KBM-7 (cell line): Measurements from ENCODE around the gene NR1D1.
"Not testable (repeated sequence)": the region's sequence is repeated elsewhere in the genome, so short reads cannot be mapped to it uniquely, and the experiment has no call there.

Experiments
- DNase-seq: peaks from one replicate; pipeline ENCODE4 v3.0.0-alpha.2; 2015
- in situ Hi-C: fragments of 300-500 bp; cut with MboI; formaldehyde crosslinking; loops from 2 replicates; pipeline ENCODE4 v1.14.3; 2020; ENCODE audit warnings: low sequenced_read_pairs, low pct_unique_long_range_greater_than_20kb, mixed read lengths

The NR1D1 gene

DNA sequence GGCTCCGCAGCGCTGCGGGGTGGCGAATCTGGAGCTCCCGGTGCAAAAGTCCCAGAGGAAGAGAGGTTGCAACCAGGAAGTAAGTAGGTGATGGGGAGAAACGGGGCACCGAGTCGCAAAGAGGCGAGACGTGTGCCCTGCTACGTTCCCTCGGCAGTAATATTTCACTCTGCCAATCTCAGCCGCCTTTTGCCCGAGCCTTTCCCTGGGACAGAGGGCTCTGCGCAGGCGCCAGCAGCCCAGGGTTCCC lies at the start of gene NR1D1:
Gene NR1D1, minus strand, starts transcription at position 171 of the 250 bp plus-strand sequence. CDS start 495 bp downstream, outside the sequence.
- in situ Hi-C loops, result no loop called here
- no peak for DNase-seq

GRCh38 chr17:40148527-40148926 lies 48.1 kb upstream of the NR1D1 start:
- in situ Hi-C loops, result no loop called here

DNA sequence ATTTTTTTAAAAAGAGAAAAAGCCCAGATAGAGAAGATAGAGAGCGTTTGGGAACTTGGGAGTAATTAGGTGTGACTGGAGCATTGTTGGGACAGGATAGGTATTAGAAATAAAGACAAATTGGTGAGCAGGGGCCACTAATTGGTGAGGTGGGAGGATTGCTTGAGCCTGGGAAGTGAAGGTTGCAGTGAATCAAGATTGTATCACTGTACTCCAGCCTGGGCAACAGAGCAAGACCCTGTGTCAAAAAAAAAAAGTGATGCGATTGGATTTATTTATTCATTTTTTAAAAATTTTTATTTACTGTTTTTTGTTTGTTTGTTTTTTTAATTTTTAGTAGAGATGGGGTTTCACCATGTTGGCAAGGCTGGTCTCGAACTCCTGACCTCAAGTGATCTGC lies 45.1 kb upstream of the NR1D1 start:
- in situ Hi-C loops, result no loop called here
- DNase-seq, result no peak

More at GRCh38 chr17:40148527-40148926, 48.1 kb upstream of the NR1D1 start:
- no peak for DNase-seq

DNA sequence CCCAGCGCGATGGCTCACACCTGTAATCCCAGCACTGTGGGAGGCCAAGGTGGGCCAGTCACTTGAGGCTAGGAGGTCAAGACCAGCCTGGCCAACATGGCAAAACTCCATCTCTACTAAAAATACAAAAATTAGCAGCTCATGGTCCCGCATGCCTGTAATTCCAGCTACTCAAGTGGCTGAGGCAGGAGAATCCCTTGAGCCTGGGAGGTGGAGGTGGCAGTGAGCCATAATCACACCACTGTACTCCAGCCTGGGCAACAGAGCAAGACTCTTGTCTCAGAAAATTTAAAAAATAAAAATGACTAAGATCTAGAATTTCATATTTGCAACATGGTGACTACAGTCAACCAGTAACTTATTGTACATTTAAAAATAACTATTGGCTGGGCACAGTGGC lies 42.8 kb upstream of the NR1D1 start:
- DNase-seq, in situ Hi-C loops: not testable (repeated sequence)

DNA sequence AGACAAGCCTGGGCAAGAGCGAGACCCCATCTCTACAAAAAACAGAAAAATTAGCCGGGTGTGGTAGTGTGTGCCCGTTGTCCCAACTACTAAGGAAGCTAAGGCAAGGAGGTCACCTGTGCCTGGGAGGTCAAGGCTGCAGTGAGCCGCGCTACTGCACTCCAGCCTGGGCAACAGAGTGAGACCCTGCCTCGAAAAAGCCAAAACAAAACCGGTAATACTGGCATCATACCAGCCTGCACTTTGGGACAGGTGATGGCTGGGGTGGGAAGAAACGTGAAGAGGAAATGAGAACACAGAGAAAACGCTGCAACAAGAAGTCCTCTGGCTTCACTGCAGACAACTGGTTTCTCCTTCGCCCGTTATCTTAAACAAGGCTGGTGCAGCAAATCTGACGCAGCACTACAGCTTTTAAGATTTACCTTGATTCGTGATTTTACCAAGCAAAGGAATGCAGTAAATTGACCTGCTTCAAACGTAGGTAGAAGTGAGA lies 39.2 kb upstream of the NR1D1 start:
- no peak for DNase-seq
- in situ Hi-C loops, result no loop called here

GRCh38 chr17:40135817-40136216 lies 35.4 kb upstream of the NR1D1 start:
- in situ Hi-C loops, result no loop called here

DNA sequence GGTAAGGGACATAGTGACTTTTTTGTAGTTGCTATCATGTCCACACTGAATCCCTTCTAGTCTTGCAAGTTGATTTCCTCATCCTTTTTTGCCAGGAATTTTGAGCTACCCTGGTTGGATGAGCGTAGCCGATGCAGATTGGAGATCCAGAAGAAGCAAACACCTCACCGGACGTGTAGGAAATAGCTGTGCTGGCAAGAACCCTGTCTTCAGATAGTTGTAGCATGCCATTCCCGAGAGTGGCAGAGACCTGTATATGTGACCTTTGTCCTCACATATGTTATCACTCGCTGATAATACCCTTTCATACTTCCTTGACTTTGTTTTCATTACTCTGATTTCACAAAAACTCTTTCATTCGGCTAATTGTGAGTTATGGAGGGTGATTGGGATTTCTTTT lies 33.8 kb upstream of the NR1D1 start:
- in situ Hi-C loops, result no loop called here
- no peak for DNase-seq

More at GRCh38 chr17:40135817-40136216, 35.4 kb upstream of the NR1D1 start:
- no peak for DNase-seq

DNA sequence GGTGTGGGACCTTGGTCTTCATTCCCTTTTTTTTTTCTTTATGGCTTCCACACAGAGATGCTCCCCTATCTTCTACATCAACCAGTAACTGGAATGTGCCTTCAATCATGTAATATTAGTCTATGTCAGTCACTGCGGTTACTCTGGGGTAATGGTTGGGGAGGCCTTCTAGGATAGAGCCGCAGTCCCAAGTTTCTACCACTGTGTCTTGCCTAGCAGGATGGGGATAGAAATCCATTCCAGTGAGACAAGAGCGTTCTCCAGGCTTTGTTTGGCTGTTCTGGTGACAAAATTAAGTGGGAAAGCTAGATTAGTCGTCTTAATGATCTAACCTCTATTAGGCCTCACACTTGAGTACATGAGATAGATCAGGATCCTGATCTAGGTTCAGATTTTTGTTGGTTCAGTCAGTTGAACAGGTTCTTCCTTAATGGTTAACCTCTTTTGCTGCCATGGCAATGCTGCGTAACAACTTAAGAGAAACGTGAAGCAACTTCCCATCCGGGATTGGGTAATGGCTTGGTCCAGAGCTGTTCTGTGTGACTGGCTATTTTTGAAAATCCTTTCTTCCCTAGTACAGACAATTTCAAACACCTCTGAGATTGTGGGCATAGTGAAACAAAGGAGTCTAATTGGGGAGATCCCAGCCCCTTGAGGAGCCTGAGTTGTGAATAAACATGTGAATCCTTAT lies 30.1 kb upstream of the NR1D1 start:
- DNase-seq, result no peak
- in situ Hi-C loops, result no loop called here

GRCh38 chr17:40129498-40129897 lies 29.1 kb upstream of the NR1D1 start:
- in situ Hi-C loops, result no loop called here
- DNase-seq, result no peak

DNA sequence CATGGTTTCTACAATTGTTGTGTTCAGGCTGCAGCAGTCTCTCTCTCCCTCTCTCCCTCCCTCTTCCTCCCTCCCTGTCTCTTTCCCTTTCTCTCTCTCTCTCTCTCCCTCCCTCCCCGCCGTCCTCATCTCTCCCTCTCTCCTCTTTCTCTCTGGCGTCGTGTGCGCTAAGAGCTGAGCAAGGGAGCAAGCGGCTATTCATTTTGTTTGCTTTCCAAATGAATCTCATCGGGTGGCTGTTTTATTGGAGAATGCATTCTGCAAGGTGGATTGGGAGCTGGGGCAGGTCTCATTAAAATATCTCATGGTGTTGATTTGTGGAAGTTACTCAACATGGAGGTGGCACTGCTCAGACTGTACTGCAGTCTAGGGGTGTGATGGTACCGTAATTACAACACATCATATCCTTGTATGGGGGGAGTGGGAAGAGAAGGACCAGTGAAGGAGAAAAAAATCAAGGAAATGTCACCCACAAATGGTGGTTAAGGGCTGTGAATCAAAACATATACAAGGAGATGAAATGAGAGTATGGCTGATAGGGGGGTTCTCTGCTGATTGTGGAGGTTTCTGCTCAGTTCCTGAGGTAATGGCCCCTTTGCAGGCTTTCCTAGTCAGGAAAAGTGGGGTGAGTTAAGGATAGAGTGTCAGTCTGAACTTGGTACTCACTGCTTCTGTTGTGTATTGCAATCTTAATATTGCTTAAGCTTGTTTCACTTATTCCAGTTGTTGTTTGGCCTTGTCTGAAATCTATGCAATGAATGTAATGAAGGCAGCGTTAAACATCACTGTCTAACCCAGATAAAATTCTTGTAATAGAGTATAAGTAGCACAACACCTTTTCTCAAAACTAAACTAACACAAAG lies 24.1 kb upstream of the NR1D1 start:
- in situ Hi-C loops, result no loop called here
- no peak for DNase-seq

- in situ Hi-C loops, result no loop called here
- DNase-seq, result no peak
Measured at GRCh38 chr17:40123811-40124114, 23.4 kb upstream of the NR1D1 start.

- in situ Hi-C loops, result no loop called here
Measured at GRCh38 chr17:40122999-40123810, 22.8 kb upstream of the NR1D1 start.

GRCh38 chr17:40122136-40122998 lies 22.0 kb upstream of the NR1D1 start:
- in situ Hi-C loops, result no loop called here
- no peak for DNase-seq

More at GRCh38 chr17:40122999-40123810, 22.8 kb upstream of the NR1D1 start:
- DNase-seq, result peak; percentile 59

DNA sequence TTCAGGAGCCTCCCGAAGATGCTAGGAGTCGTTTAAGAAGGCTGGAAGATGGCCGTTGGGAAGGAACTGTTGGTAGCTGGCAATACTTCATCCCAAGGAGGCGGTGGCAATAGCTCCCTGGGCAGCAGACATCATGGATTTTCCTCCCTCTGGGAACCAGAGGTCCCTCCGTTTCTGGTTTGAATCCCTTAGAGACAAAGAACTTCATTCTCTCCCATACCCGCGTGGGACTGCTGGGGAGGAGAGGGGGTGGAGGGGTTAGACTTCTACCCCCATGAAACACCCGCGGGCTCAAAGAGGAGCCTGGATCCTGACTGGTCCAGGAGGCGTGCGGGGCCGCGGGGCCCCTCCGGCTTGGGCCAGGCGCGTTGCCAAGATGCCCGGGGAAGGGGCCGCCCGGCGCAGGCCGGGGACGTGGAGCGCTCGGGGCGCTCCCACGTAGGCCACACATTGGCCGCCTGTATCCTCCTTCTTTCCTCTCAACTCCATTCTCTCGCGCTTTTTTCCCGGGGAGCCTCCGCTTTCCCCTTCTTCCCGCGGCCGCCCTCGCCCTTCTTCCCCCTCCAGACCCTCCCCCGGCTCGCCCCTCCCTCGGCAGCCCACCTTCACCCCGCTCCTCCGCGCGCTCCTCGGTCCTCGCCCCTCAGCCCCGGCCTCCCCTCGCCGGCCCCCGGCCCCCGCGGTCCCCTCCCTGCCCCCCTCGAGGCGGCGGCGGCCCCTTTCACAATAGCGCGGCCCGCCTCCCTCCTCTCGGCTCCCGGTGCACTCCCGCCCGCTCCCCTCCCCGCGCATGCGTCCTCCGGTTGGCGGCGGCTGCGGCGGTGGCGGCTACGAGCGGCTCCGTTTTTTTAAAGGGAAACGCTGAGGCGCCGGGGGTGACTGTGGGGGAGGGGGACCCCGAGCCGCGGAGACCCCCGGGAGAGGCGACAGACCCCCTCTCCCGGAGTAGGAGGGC lies 21.1 kb upstream of the NR1D1 start, which contains the start of gene MSL1:
Gene MSL1, plus strand, starts transcription at position 791 of the 955 bp plus-strand sequence. CDS start 642 bp downstream, outside the sequence.
- in situ Hi-C loops, result no loop called here
- DNase-seq, result peak; percentile 68

DNA sequence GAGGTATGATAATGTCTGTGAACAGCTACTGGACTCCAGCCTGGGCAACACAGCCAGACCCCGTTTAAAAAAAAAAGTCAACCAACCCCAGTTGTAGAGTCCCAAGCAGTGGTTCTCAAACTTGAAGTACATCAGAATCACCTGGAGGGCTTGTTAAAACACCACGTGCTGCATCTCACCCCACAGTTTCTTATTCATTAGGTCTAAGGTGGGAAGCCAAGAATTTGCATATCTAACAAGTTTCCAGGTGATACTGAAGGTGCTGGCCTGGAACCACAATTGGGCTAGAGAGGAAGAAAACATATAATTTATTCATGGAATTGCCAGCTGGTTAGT lies 14.7 kb upstream of the NR1D1 start:
- in situ Hi-C loops, result no loop called here
- DNase-seq, result no peak

DNA sequence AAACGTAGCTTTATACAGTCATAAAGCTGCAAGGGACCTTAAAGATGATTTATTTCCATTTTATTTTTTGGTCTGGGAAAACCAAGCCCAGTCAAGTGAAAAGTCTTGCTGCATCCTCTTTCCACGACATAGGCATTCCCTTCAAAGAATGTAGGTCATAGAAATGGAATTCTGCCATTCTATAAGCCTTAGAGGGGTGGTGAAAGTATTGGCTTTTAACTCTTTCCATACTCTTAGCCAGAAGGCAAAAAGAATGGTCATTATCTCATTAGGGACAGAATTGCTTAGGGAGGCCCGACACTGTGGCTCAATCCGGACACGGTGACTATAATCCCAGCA lies 13.5 kb upstream of the NR1D1 start:
- in situ Hi-C loops, result no loop called here
- no peak for DNase-seq

DNA sequence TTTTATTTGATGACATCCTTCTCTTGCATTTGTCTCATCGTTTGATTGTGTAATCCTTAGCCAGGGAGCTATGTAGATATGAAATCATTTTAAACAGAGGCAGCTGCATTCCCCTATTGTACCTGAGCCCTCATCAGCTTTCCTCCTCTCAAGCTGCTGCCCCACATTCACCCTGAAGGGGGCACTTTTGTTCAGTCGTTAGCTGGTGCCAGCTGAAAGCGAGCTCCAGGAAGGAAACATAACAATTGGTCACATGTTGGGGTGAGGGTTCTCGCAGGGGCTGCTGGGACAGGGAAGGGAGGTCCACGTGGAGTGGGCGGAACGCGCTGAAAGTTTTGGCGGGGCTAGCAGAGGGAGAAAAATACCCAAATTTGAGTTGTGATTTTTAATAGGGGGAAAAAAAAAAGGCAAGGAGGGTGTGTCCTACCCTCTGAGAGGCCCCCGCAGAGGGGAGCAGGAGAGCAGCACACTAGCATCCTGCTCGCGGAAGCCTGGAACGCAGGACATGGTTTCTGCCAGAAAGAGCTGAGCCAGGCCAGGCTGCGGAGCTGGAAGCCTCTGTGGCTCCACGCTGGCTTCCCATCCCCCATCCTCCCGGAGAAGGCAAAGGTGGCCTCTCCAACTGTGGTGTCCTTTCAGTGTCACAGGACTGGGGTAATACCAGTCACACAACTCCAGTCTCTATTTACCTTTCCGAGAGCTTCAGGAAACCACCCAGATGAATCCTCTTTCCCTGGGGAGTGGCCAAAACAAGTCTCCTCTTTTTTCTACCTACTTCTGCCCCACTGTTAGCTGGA lies 12.9 kb upstream of the NR1D1 start:
- peak; percentile 98 for DNase-seq
- in situ Hi-C loops, result no loop called here
